Naive thymus-derived CD4-positive, alpha-beta T cell (primary cell): ENCODE measurements around the gene RAP1GAP. TPM values are rescaled to one million over a fixed set of nuclear protein-coding genes. Genes with fewer than 3 reads are reported as not detected.

Experiments used
- ATAC-seq: fragments of 150-1000 bp; cut with Tn5 transposase; 2 replicates; pipeline ENCODE4 v1.10.0; 2021; ENCODE audit warnings: mild to moderate bottlenecking, moderate library complexity
- CTCF ChIA-PET: fragments of 350-600 bp; sonication (Branson Sonifier 250); formaldehyde crosslinking; loops from one replicate; lab custom pipeline; 2021; ENCODE audit warnings: antibody characterized with exemption; lab: Charles Lee
- POLR2A ChIA-PET: fragments of 350-600 bp; sonication (Branson Sonifier 250); formaldehyde crosslinking; loops from one replicate; lab custom pipeline; 2021; ENCODE audit warnings: antibody characterized with exemption, inconsistent platforms; lab: Charles Lee
- DNase-seq, 9 donors: peaks; one replicate each; pipeline versions ENCODE4 v3.0.0 to v3.0.0-alpha.2; 2020 to 2022; ENCODE audit warnings: mixed read lengths in 1 of 9
- H3K27ac ChIP-seq: one replicate; pipeline ENCODE4 v1.7.0; 2013; ENCODE audit warnings: mild to moderate bottlenecking, low read depth, low read length, moderate library complexity
- H3K27me3 ChIP-seq, 2 donors: one replicate each; pipeline ENCODE4 v1.7.0; 2013; ENCODE audit warnings: low read length in 2 of 2, mild to moderate bottlenecking in 2 of 2, moderate library complexity in 2 of 2; ENCODE audit not compliant: control insufficient read depth in 2 of 2, insufficient read depth in 2 of 2
- H3K36me3 ChIP-seq, 3 experiments: 1 replicate in 2 of 3; 2 replicates in 1 of 3; pipeline ENCODE4 v1.7.0; 2013; ENCODE audit warnings: low read length in 3 of 3, mild to moderate bottlenecking in 3 of 3, moderate library complexity in 1 of 3; ENCODE audit not compliant: insufficient read depth in 3 of 3, control insufficient read depth in 2 of 3
- H3K4me1 ChIP-seq, 2 donors: one replicate each; pipeline ENCODE4 v1.7.0; 2013; ENCODE audit warnings: low read length in 2 of 2, mild to moderate bottlenecking in 2 of 2, moderate library complexity in 1 of 2; ENCODE audit not compliant: control insufficient read depth in 2 of 2, insufficient read depth in 2 of 2
- H3K4me3 ChIP-seq: 2 replicates; pipeline ENCODE4 v1.7.0; 2013; ENCODE audit warnings: mild to moderate bottlenecking, low read length
- H3K9me3 ChIP-seq, 3 experiments: 1 replicate in 2 of 3; 2 replicates in 1 of 3; pipeline ENCODE4 v1.7.0; 2013; ENCODE audit warnings: low read length in 3 of 3; ENCODE audit not compliant: control insufficient read depth in 2 of 3
- H3K27ac Mint-ChIP-seq, 9 donors: one replicate each; pipeline ENCODE4 v1.8.0; 2020 to 2022; ENCODE audit warnings: mixed read lengths in 9 of 9, mild to moderate bottlenecking in 8 of 9, moderate library complexity in 5 of 9, inconsistent platforms in 2 of 9
- H3K27me3 Mint-ChIP-seq, 5 donors: one replicate each; pipeline ENCODE4 v1.8.0; 2021 to 2022; ENCODE audit warnings: mixed read lengths in 5 of 5, mild to moderate bottlenecking in 1 of 5
- H3K36me3 Mint-ChIP-seq, 5 donors: one replicate each; pipeline ENCODE4 v1.8.0; 2020 to 2022; ENCODE audit warnings: mixed read lengths in 5 of 5, mild to moderate bottlenecking in 3 of 5, inconsistent platforms in 1 of 5
- H3K4me1 Mint-ChIP-seq, 7 donors: one replicate each; pipeline ENCODE4 v1.8.0; 2020 to 2022; ENCODE audit warnings: mixed read lengths in 7 of 7, mild to moderate bottlenecking in 3 of 7, inconsistent platforms in 1 of 7
- H3K4me3 Mint-ChIP-seq, 10 donors: one replicate each; pipeline ENCODE4 v1.8.0; 2020 to 2022; ENCODE audit warnings: mild to moderate bottlenecking in 10 of 10, mixed read lengths in 10 of 10, moderate library complexity in 6 of 10, inconsistent platforms in 2 of 10
- H3K9me3 Mint-ChIP-seq, 11 donors: one replicate each; pipeline ENCODE4 v1.8.0; 2020 to 2022; ENCODE audit warnings: mixed read lengths in 11 of 11, mild to moderate bottlenecking in 4 of 11, inconsistent platforms in 1 of 11, moderate library complexity in 1 of 11
- intact Hi-C, 2 donors: fragments of 100-400 bp; cut with micrococcal nuclease; formaldehyde crosslinking; loops; one replicate each; pipeline ENCODE4 v1.15.1; 2023
- polyA plus RNA-seq, 2 donors: library from polyadenylated mRNA; unstranded; fragments of 300-500 nt; fragmentation: Illumina TruSeq; gene quantifications; one replicate each; pipeline ENCODE4 v1.2.3, GENCODE V29; 2021
- total RNA-seq, 6 experiments: library from RNA in 5 of 6; stranded (reverse) in 5 of 6; gene quantifications; 1 replicate in 5 of 6; 2 replicates in 1 of 6; pipeline ENCODE4 v1.2.3 and lab custom pipeline; 2021 to 2026

The RAP1GAP gene
- total and polyA plus RNA-seq, 7 experiments from 2014 or later: 0.16 to 1.4 (median 0.42) TPM; not detected in 3

DNA sequence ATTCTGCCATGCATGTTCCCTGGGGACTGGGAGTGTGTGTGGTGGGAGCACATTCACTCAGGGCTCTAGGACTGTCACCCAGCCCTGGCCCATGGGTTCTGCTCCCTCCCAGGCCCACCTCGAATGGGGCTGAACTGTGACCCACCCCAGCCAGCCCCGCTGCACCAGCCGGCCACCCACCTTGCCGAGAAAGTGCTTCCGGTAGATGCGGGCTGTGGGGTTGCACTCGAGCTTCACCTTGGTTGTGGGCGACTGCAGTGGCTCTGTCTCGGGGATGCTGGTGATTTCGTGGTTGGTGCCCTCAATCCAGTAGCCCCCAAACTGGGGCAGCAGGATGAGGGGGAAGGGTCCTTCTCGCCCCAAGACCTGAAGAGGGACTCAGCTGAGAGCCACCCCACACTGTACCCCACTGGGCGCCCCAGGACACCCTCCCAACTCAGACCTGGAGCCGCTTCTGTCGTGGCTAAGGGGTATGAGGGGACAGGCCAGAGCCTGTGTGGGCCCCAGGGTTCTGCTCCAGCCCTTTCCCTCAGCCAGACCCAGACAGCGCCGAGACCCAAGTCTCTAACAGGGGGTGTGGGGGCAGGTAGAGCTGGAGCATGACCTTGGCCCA, 51.9 kb downstream of the RAP1GAP start:
- POLR2A ChIA-PET: no interaction called here

DNA sequence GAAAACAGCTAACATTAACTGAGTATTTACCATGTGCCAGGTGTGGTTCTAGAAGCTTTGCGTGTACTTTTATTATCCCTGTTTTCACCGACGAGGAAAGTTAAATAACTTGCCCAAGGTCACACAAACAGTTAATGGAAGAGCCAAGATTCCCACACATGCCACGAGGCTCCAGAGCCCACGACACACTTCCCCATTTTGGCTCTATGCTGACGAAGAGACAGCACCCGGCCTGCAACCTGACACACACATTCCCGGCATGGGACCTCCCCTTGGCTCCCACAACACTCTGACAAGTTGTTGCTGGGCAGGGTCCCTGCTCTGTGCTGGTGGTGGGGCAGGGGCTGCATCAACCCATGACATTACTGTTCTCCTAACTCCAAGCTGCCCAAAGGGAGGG, 52.8 kb downstream of the RAP1GAP start:
- no peak for DNase-seq
- intact Hi-C loops: no loop called here
- H3K4me1 Mint-ChIP-seq: peaks cover 0 to 6% (median 0%) of the 10 kb centered on the region in 7 donors

More for the DNA sequence above, 51.9 kb downstream of the RAP1GAP start:
- intact Hi-C loops: no loop called here
- Mint-ChIP-seq H3K27ac (no peak overlapping the region), H3K4me3 (no peak overlapping the region), H3K36me3 (no peaks in the 10 kb centered on the region), H3K4me1 (peaks cover 0 to 10% (median 4%) of the 10 kb centered on the region in 7 donors), H3K27me3 (peaks cover 5 to 14% (median 13%) of the 10 kb centered on the region in 5 donors), H3K9me3 (peaks cover 0 to 2% (median 0%) of the 10 kb centered on the region in 11 donors)
- Histone ChIP-seq H3K27ac (no peak overlapping the region), H3K36me3 (no peaks in the 10 kb centered on the region), H3K4me1 (no peaks in the 10 kb centered on the region), H3K27me3 (no peaks in the 10 kb centered on the region), H3K4me3 (no peak overlapping the region), H3K9me3 (no peaks in the 10 kb centered on the region)
- no peak for ATAC-seq
- CTCF ChIA-PET: no interaction called here
- no peak for DNase-seq

DNA sequence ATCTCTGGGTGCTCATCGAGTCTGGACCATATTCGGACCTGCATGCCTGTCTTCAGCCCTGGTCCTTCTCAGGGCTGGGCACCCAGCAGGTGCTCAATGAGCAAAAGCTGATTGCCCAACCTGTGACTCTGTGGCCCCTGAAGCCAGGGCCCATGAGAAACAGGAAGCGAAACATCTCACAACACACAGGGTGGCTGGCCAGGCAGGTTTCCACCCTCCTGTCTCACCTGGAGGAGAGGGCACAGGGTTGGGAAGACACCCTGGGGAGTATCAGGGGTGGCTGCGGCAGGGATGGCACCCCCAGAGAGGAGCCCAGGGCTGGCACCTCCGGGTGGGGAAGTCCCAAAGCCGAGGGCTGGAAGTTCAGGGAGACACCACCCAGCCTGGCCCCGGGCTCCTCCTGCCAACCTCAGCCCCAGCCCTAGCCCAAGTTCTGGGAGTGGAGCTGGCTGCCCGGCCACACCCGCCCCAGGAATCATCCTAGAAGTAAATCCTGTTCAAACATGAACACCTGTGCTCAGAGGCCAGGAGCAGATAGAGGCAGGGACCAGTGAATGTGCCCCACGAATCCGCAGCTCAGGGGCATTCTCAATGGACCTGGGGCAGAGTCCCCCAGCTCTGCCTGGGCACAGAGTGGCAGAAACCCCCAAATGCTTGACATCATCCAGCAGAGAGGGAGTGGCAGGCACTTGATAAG, 54.6 kb downstream of the RAP1GAP start:
- CTCF ChIA-PET: no interaction called here

More for the DNA sequence above, 52.8 kb downstream of the RAP1GAP start:
- Histone ChIP-seq H3K4me1 (no peaks in the 10 kb centered on the region), H3K36me3 (no peaks in the 10 kb centered on the region), H3K9me3 (no peaks in the 10 kb centered on the region), H3K4me3 (no peak overlapping the region), H3K27me3 (no peaks in the 10 kb centered on the region), H3K27ac (no peak overlapping the region)
- Mint-ChIP-seq H3K9me3 (peaks cover 0 to 2% (median 0%) of the 10 kb centered on the region in 11 donors), H3K36me3 (no peaks in the 10 kb centered on the region), H3K27ac (no peak overlapping the region), H3K27me3 (peaks cover 5 to 13% (median 9%) of the 10 kb centered on the region in 5 donors), H3K4me3 (no peak overlapping the region)
- ATAC-seq: no peak
- ChIA-PET CTCF (no interaction called here), POLR2A (no interaction called here)

DNA sequence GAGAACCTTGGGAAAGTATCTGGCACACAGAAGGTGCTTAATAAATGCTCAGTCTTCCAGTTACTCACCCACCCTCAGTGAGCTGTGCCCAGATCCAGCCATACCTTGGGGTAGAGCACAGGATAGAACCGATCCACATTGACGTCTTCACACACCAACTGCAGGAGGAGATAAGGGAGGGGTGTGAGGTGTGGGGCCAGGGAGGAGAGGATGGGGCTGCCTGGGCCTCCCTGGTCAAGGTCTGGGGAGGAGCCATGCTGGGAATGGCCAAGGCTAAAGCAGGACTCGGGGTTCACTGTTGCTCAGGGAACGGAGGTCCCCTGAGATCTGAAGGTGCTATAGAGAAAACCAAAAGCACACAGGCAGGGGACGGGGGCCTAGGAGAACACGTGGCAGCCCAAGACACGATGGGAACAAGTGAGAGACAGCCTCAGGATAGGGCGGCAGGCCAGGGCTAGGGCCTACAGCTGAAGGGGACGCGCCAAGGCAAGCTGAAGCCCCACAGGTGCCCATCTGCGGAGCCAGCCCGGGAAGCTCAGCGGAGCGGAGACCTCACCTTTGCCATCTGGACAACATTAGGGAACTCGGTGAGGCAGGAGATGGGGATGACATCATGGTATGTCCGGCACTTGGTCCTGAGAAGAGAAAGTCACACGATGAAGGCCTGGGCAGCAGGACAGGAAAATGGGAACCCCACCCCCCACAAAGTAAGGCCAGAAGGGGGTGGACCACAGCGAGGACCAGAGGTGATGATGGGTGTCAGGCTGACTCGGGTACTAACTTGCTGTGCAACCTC, 55.9 kb downstream of the RAP1GAP start:
- Histone ChIP-seq H3K36me3 (no peaks in the 10 kb centered on the region), H3K27me3 (no peaks in the 10 kb centered on the region), H3K27ac (no peak overlapping the region), H3K4me3 (no peak overlapping the region), H3K4me1 (no peaks in the 10 kb centered on the region), H3K9me3 (no peaks in the 10 kb centered on the region)
- no peak for DNase-seq
- H3K27me3 Mint-ChIP-seq: peaks cover 0 to 4% (median 0%) of the 10 kb centered on the region in 5 donors
- H3K4me1 Mint-ChIP-seq: no peaks in the 10 kb centered on the region
- intact Hi-C loops: no loop called here
- H3K36me3 Mint-ChIP-seq: no peaks in the 10 kb centered on the region
- ChIA-PET POLR2A (no interaction called here), CTCF (interaction anchor here (0.6 kb wide), 1 partner anchor 903 kb away, joined by 4 read pairs; no protein-coding TSS in a partner anchor)
- peaks cover 0 to 2% (median 0%) of the 10 kb centered on the region in 11 donors for H3K9me3 Mint-ChIP-seq
- H3K27ac Mint-ChIP-seq: no peak overlapping the region
- no peak for ATAC-seq
- no peak overlapping the region for H3K4me3 Mint-ChIP-seq

More for the DNA sequence above, 54.6 kb downstream of the RAP1GAP start:
- Histone ChIP-seq H3K4me1 (no peaks in the 10 kb centered on the region), H3K36me3 (no peaks in the 10 kb centered on the region), H3K9me3 (no peaks in the 10 kb centered on the region), H3K27ac (no peak overlapping the region), H3K4me3 (no peak overlapping the region), H3K27me3 (no peaks in the 10 kb centered on the region)
- Mint-ChIP-seq H3K27me3 (peaks cover 0 to 6% (median under 1%) of the 10 kb centered on the region in 5 donors), H3K9me3 (peaks cover 0 to 2% (median 0%) of the 10 kb centered on the region in 11 donors), H3K4me1 (no peaks in the 10 kb centered on the region), H3K27ac (no peak overlapping the region), H3K4me3 (no peak overlapping the region), H3K36me3 (no peaks in the 10 kb centered on the region)
- POLR2A ChIA-PET: interaction anchor here (0.6 kb wide), 1 partner anchor 10 kb away, joined by 3 read pairs; no protein-coding TSS in a partner anchor
- DNase-seq: no peak
- intact Hi-C loops: no loop called here
- no peak for ATAC-seq

DNA sequence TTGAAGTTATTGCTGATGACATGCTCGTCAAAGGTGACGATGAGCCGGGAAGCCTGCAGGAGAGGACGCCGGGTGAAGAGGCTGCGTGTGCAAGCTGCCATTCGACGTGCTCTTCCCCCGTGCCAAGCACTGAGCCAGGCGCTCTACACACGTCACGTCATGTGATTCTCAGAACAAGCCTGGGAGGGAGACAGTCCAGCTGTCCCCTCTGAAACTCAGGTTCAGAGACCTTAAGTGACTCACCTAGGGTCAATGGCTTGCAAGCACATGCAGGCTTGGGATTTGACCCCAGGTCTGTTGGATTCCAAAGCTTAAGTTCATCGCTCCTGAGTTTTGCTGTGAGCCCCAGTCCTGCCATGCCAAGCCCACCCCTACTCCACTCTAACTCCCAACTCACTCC, 57.1 kb downstream of the RAP1GAP start:
- Mint-ChIP-seq H3K9me3 (peaks cover 0 to 2% (median 0%) of the 10 kb centered on the region in 11 donors), H3K4me3 (no peak overlapping the region), H3K36me3 (no peaks in the 10 kb centered on the region), H3K27me3 (peaks cover 2 to 13% (median 6%) of the 10 kb centered on the region in 5 donors), H3K4me1 (peaks cover 6 to 11% (median 7%) of the 10 kb centered on the region in 7 donors), H3K27ac (no peak overlapping the region)
- Histone ChIP-seq H3K4me3 (no peak overlapping the region), H3K27ac (no peak overlapping the region), H3K27me3 (no peaks in the 10 kb centered on the region), H3K9me3 (no peaks in the 10 kb centered on the region), H3K4me1 (no peaks in the 10 kb centered on the region), H3K36me3 (no peaks in the 10 kb centered on the region)
- ChIA-PET CTCF (no interaction called here), POLR2A (no interaction called here)
- no peak for DNase-seq
- intact Hi-C loops: no loop called here
- no peak for ATAC-seq

DNA sequence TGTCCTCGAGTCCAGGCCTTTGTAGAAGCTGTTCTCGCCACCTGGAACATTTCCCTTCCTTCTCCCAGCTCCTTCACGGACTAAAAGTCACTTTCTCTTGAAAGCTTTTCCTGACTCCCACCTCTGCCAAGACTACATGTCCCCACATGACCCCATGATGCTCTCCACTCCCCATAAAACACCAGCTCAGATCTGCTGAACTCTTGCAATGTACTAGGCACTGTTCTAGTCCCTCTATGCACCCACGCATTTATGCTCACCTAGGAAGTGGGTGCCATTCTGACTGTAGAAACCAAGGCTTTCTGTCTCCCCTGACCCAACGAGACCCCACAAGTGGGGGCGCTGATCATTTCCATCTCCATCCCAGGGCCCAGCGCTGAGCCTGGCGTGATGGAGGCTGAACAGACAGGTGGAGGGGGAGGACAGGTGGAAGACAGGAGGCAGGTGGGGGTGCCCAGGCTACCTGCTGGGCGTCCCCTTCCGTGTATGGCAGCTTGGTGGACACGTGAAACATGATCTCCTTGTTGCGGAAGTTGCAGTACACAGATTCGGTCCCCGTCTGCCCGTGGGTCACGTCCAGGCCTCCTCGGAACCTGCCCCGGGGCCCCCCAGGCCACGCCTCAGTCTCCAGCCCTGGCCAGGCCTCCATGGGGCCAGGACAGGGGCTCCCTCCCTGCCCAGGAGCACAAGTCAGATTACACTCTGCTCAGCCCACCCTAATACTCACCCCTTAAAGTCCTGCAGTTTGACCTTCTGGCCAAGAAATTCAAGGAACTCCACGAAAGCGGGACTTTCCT, 58.0 kb downstream of the RAP1GAP start:
- no peak overlapping the region for H3K27ac ChIP-seq
- H3K9me3 ChIP-seq: no peaks in the 10 kb centered on the region
- ChIA-PET CTCF (no interaction called here), POLR2A (no interaction called here)
- H3K4me3 ChIP-seq: no peak overlapping the region
- Mint-ChIP-seq H3K9me3 (peaks cover 0 to 2% (median 0%) of the 10 kb centered on the region in 11 donors), H3K4me1 (peaks cover 6 to 14% (median 7%) of the 10 kb centered on the region in 7 donors), H3K36me3 (no peaks in the 10 kb centered on the region), H3K27me3 (peaks cover 2 to 13% (median 6%) of the 10 kb centered on the region in 5 donors), H3K27ac (no peak overlapping the region), H3K4me3 (no peak overlapping the region)
- ATAC-seq: no peak
- H3K4me1 ChIP-seq: no peaks in the 10 kb centered on the region
- DNase-seq: no peak
- intact Hi-C loops: no loop called here
- no peaks in the 10 kb centered on the region for H3K36me3 ChIP-seq
- H3K27me3 ChIP-seq: no peaks in the 10 kb centered on the region
